Muscle of leg (tissue), 16 donors: ENCODE measurements around the gene ST3GAL3. TPM values are rescaled to one million over a fixed set of nuclear protein-coding genes. Genes with fewer than 3 reads are reported as not detected.

Experiments used
- DNase-seq: peaks from one replicate; pipeline ENCODE4 v3.0.0; 2013
- H3K27ac ChIP-seq: one replicate; pipeline ENCODE4 v1.5.1; 2013; ENCODE audit warnings: mild to moderate bottlenecking, low read length, control low read depth
- H3K27me3 ChIP-seq: one replicate; pipeline ENCODE4 v1.6.1; 2013; ENCODE audit warnings: low read length; ENCODE audit not compliant: control insufficient read depth, insufficient read depth
- H3K36me3 ChIP-seq: one replicate; pipeline ENCODE4 v1.6.1; 2013; ENCODE audit warnings: low read length; ENCODE audit not compliant: control insufficient read depth, insufficient read depth
- H3K4me1 ChIP-seq: one replicate; pipeline ENCODE4 v1.6.1; 2013; ENCODE audit warnings: low read length; ENCODE audit not compliant: control insufficient read depth, insufficient read depth
- H3K4me3 ChIP-seq: one replicate; pipeline ENCODE4 v1.5.1; 2013; ENCODE audit warnings: low read length, control low read depth
- H3K9me3 ChIP-seq: replicated peaks from 2 replicates; pipeline ENCODE4 v1.6.1; 2013; ENCODE audit warnings: low read depth, low read length; ENCODE audit not compliant: control insufficient read depth
- WGBS: methylation state at CpG from one replicate; pipeline ENCODE4 v1.1.5; 2013; ENCODE audit warnings: missing lambda C conversion rate; ENCODE audit not compliant: insufficient coverage; 5-methylcytosine and 5-hydroxymethylcytosine counted together
- long read RNA-seq, 11 donors: transcript quantifications; one replicate each; lab custom pipeline, GENCODE V29; 2026
- polyA plus RNA-seq, 8 donors: library from polyadenylated mRNA; unstranded; fragments of 120-200 nt; gene quantifications; one replicate each; pipeline versions ENCODE4 v1.2.1 to v1.2.3, GENCODE V29; 2013; ENCODE audit warnings: inconsistent platforms in 1 of 8, low replicate concordance in 1 of 8; ENCODE audit not compliant: insufficient read length in 8 of 8, insufficient read depth in 1 of 8
- total RNA-seq: library from RNA; stranded (reverse); fragments of 120-200 nt; gene quantifications from one replicate; pipeline ENCODE4 v1.2.4, GENCODE V29; 2013

Gene ST3GAL3
- total RNA-seq (21.5 TPM), polyA plus RNA-seq (10 to 100 TPM; 30.2 to 34.9 (median 32.8) TPM)
- long read RNA-seq, donor 1, result 0 reads
- long read RNA-seq, donor 2, partial matches to known transcripts, result 0 of 2 reads
- long read RNA-seq, donor 2, other reads (novel, unspliced or antisense), result 0 of 2 reads
- long read RNA-seq, donor 3, transcript ST3GAL3-205 (12 exons, 2,299 nt), result major isoform, 6 of 8 reads
- long read RNA-seq, donor 3, partial matches to known transcripts, result 0 of 8 reads
- long read RNA-seq, donor 3, other reads (novel, unspliced or antisense), result 0 of 8 reads
- long read RNA-seq, donor 4, partial matches to known transcripts, result 0 of 6 reads
- long read RNA-seq, donor 4, other reads (novel, unspliced or antisense), result 0 of 6 reads
- long read RNA-seq, donor 5, transcript ST3GAL3-205 (12 exons, 2,299 nt), result major isoform, 9 of 23 reads
- long read RNA-seq, donor 5, partial matches to known transcripts, result 0 of 23 reads
- long read RNA-seq, donor 5, other reads (novel, unspliced or antisense), result 0 of 23 reads
- long read RNA-seq, donor 6, transcript ST3GAL3-205 (12 exons, 2,299 nt), result major isoform, 6 of 13 reads
- long read RNA-seq, donor 6, partial matches to known transcripts, result 0 of 13 reads
- long read RNA-seq, donor 6, other reads (novel, unspliced or antisense), result 0 of 13 reads
- long read RNA-seq, donor 7, transcript ST3GAL3-205 (12 exons, 2,299 nt), result major isoform, 6 of 7 reads
- long read RNA-seq, donor 7, partial matches to known transcripts, result 0 of 7 reads
- long read RNA-seq, donor 7, other reads (novel, unspliced or antisense), result 0 of 7 reads
- long read RNA-seq, donor 8, transcript ST3GAL3-205 (12 exons, 2,299 nt), result major isoform, 6 of 9 reads
- long read RNA-seq, donor 8, partial matches to known transcripts, result 0 of 9 reads
- long read RNA-seq, donor 8, other reads (novel, unspliced or antisense), result 0 of 9 reads
- long read RNA-seq, donor 9, transcript ST3GAL3-205 (12 exons, 2,299 nt), result major isoform, 5 of 11 reads
- long read RNA-seq, donor 9, partial matches to known transcripts, result 0 of 11 reads
- long read RNA-seq, donor 9, other reads (novel, unspliced or antisense), result 0 of 11 reads
- long read RNA-seq, donor 10, transcript ST3GAL3-205 (12 exons, 2,299 nt), result major isoform, 12 of 24 reads
- long read RNA-seq, donor 10, partial matches to known transcripts, result 7 of 24 reads
- long read RNA-seq, donor 10, other reads (novel, unspliced or antisense), result 0 of 24 reads
- long read RNA-seq, donor 11, partial matches to known transcripts, result 0 of 6 reads
- long read RNA-seq, donor 11, other reads (novel, unspliced or antisense), result 0 of 6 reads

GRCh38 chr1:43707190-43708001, at the start of gene ST3GAL3:
TSS of gene ST3GAL3 (plus strand) at chr1:43707536. CDS start at chr1:43736263, 28,727 bp downstream.
- H3K27me3 ChIP-seq, result no peaks in the 10 kb centered on the region
- under 1% methylated on average over 102 of the region's 103 CpGs for WGBS
- peaks cover 44% of the 10 kb centered on the region for H3K36me3 ChIP-seq
- H3K9me3 ChIP-seq, result no peaks in the 10 kb centered on the region
- peak; percentile 97 for DNase-seq
- H3K27ac ChIP-seq, result peak within 1 kb of the TSS; percentile 85
- H3K4me3 ChIP-seq, result peak within 1 kb of the TSS; percentile 73
- H3K4me1 ChIP-seq, result peaks cover 12% of the 10 kb centered on the region

- no peak overlapping the region for H3K4me3 ChIP-seq
- DNase-seq, result no peak
- 95% methylated on average over 3 of the region's 14 CpGs for WGBS
- no peaks in the 10 kb centered on the region for H3K27me3 ChIP-seq
- H3K27ac ChIP-seq, result no peak overlapping the region
- H3K36me3 ChIP-seq, result peaks cover 77% of the 10 kb centered on the region
- no peaks in the 10 kb centered on the region for H3K9me3 ChIP-seq
- no peaks in the 10 kb centered on the region for H3K4me1 ChIP-seq
Observed at GRCh38 chr1:43659212-43660166, 47.8 kb upstream of the ST3GAL3 start.

GRCh38 chr1:43660355-43660754, 47.0 kb upstream of the ST3GAL3 start:
- Histone ChIP-seq H3K4me1 (no peaks in the 10 kb centered on the region), H3K27me3 (no peaks in the 10 kb centered on the region), H3K4me3 (no peak overlapping the region), H3K9me3 (no peaks in the 10 kb centered on the region), H3K36me3 (peaks cover 75% of the 10 kb centered on the region), H3K27ac (no peak overlapping the region)
- WGBS, result 63% methylated on average over 4 of the region's 4 CpGs
- DNase-seq, result no peak

GRCh38 chr1:43664369-43664768, 43.0 kb upstream of the ST3GAL3 start:
- WGBS, result no CpG with 5 or more reads among the region's 4 CpGs
- Histone ChIP-seq H3K36me3 (peaks cover 87% of the 10 kb centered on the region), H3K27ac (no peak overlapping the region), H3K4me3 (no peak overlapping the region), H3K4me1 (no peaks in the 10 kb centered on the region), H3K9me3 (no peaks in the 10 kb centered on the region), H3K27me3 (no peaks in the 10 kb centered on the region)
- no peak for DNase-seq

GRCh38 chr1:43666608-43667007, 40.7 kb upstream of the ST3GAL3 start:
- no peak for DNase-seq
- Histone ChIP-seq H3K4me3 (no peak overlapping the region), H3K36me3 (peaks cover 90% of the 10 kb centered on the region), H3K27ac (no peak overlapping the region), H3K27me3 (no peaks in the 10 kb centered on the region), H3K4me1 (no peaks in the 10 kb centered on the region), H3K9me3 (no peaks in the 10 kb centered on the region)

- Histone ChIP-seq H3K27ac (no peak overlapping the region), H3K27me3 (no peaks in the 10 kb centered on the region), H3K36me3 (peaks cover 86% of the 10 kb centered on the region), H3K9me3 (no peaks in the 10 kb centered on the region), H3K4me3 (no peak overlapping the region), H3K4me1 (no peaks in the 10 kb centered on the region)
- DNase-seq, result no peak
- 100% methylated on average over 3 of the region's 7 CpGs for WGBS
Observed at GRCh38 chr1:43668956-43669355, 38.4 kb upstream of the ST3GAL3 start.

GRCh38 chr1:43669878-43670277, 37.5 kb upstream of the ST3GAL3 start:
- H3K9me3 ChIP-seq, result no peaks in the 10 kb centered on the region
- H3K36me3 ChIP-seq, result peaks cover 89% of the 10 kb centered on the region
- 83% methylated on average over 4 of the region's 5 CpGs for WGBS
- no peak for DNase-seq
- no peaks in the 10 kb centered on the region for H3K4me1 ChIP-seq
- no peak overlapping the region for H3K27ac ChIP-seq
- H3K27me3 ChIP-seq, result no peaks in the 10 kb centered on the region
- H3K4me3 ChIP-seq, result no peak overlapping the region

GRCh38 chr1:43671193-43671592, 36.1 kb upstream of the ST3GAL3 start:
- H3K9me3 ChIP-seq, result no peaks in the 10 kb centered on the region
- DNase-seq, result no peak
- H3K27me3 ChIP-seq, result no peaks in the 10 kb centered on the region
- H3K27ac ChIP-seq, result no peak overlapping the region
- H3K4me1 ChIP-seq, result no peaks in the 10 kb centered on the region
- peaks cover 88% of the 10 kb centered on the region for H3K36me3 ChIP-seq
- no peak overlapping the region for H3K4me3 ChIP-seq
- WGBS, result 79% methylated on average over 2 of the region's 2 CpGs
